Activated CD8-positive, alpha-beta memory T cell treated with anti-CD3 and anti-CD28 coated beads, Interleukin-2, amount 10 ng/mL, durations not matched to agents 7 days and 5 days (primary cell): ENCODE measurements around the gene SLC38A8. TPM values are rescaled to one million over a fixed set of nuclear protein-coding genes. Genes with fewer than 3 reads are reported as not detected.

Experiments used
- ATAC-seq: fragments of 150-1000 bp; cut with Tn5 transposase; one replicate; pipeline ENCODE4 v1.10.0; 2021; ENCODE audit warnings: moderate library complexity
- CTCF ChIA-PET: fragments of 350-600 bp; sonication (Branson Sonifier 250); formaldehyde crosslinking; loops from one replicate; lab custom pipeline; 2021; ENCODE audit warnings: antibody characterized with exemption; lab: Charles Lee
- DNase-seq: peaks from one replicate; pipeline ENCODE4 v3.0.0-alpha.2; 2020
- H3K27ac Mint-ChIP-seq: one replicate; pipeline ENCODE4 v1.8.0; 2021; ENCODE audit warnings: mild to moderate bottlenecking, mixed read lengths
- H3K27me3 Mint-ChIP-seq: one replicate; pipeline ENCODE4 v1.8.0; 2021; ENCODE audit warnings: mixed read lengths
- H3K36me3 Mint-ChIP-seq: one replicate; pipeline ENCODE4 v1.8.0; 2021; ENCODE audit warnings: mild to moderate bottlenecking, mixed read lengths
- H3K4me1 Mint-ChIP-seq: one replicate; pipeline ENCODE4 v1.8.0; 2021; ENCODE audit warnings: mixed read lengths
- H3K4me3 Mint-ChIP-seq: one replicate; pipeline ENCODE4 v1.8.0; 2021; ENCODE audit warnings: mild to moderate bottlenecking, moderate library complexity, mixed read lengths
- H3K9me3 Mint-ChIP-seq: one replicate; pipeline ENCODE4 v1.8.0; 2022; ENCODE audit warnings: low read depth, mixed read lengths
- total RNA-seq, 2 experiments: library from RNA; stranded (reverse); gene quantifications; one replicate each; pipeline ENCODE4 v1.2.3, GENCODE V29; 2021

Gene SLC38A8
- total RNA-seq, 2 experiments from 2014 or later, result not detected

- Mint-ChIP-seq H3K4me1 (no peaks in the 10 kb centered on the region), H3K36me3 (no peaks in the 10 kb centered on the region), H3K4me3 (no peak overlapping the region), H3K9me3 (no peaks in the 10 kb centered on the region), H3K27me3 (peaks cover 26% of the 10 kb centered on the region), H3K27ac (no peak overlapping the region)
- ATAC-seq (no peak), DNase-seq (no peak)
- CTCF ChIA-PET, result interaction anchor here (1.6 kb wide), 1 partner anchor 22 kb away, joined by 3 read pairs; no protein-coding TSS in a partner anchor
Observed at GRCh38 chr16:84043486-84044117, 1.0 kb upstream of the SLC38A8 start.

DNA sequence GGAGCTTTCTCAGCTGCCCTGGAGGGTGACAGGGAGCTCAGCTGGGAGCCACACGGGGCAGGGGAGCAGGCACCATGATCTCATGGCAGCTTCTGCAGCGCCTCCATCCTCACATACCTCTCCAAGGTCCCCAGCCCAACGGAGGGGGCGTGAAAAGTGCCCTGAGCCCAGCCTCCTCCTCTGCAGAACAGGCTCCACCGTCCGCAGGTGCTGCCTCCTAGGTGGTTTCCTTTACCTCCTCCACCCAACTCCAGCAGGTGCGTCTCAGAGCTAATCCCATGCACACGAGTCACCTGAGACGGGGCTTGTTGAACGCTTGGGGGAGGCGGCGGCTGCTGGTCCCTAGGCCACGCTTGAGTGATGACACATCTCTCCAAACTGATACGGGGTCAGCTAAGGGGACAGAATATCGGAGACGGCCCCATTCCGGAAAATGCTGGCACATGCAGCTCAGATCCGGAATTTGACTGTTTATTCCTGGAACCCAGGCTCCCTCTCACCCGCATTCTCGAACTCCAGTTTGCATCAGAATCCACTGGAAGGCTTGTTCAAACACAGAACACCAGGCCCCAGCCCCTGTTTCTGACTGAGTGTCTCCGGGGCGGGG, 387 bp upstream of the SLC38A8 start:
- H3K27ac Mint-ChIP-seq, result no peak overlapping the region
- H3K4me1 Mint-ChIP-seq, result no peaks in the 10 kb centered on the region
- ATAC-seq, result no peak
- H3K36me3 Mint-ChIP-seq, result no peaks in the 10 kb centered on the region
- no peaks in the 10 kb centered on the region for H3K9me3 Mint-ChIP-seq
- no peak for DNase-seq
- no peak overlapping the region for H3K4me3 Mint-ChIP-seq
- peaks cover 26% of the 10 kb centered on the region for H3K27me3 Mint-ChIP-seq
- CTCF ChIA-PET, result interaction anchor here (1.5 to 1.6 kb wide), 2 partner anchors 11 to 23 kb away, joined by 3 to 4 read pairs; no protein-coding TSS in a partner anchor

GRCh38 chr16:84041881-84042280, 714 bp downstream of the SLC38A8 start:
- no peaks in the 10 kb centered on the region for H3K4me1 Mint-ChIP-seq
- no peaks in the 10 kb centered on the region for H3K9me3 Mint-ChIP-seq
- no peak overlapping the region for H3K4me3 Mint-ChIP-seq
- CTCF ChIA-PET, result interaction anchor here (1.5 to 1.9 kb wide), 2 partner anchors 12 to 85 kb away, joined by 4 to 6 read pairs; no protein-coding TSS in a partner anchor
- no peak for ATAC-seq
- H3K27ac Mint-ChIP-seq, result no peak overlapping the region
- DNase-seq, result no peak
- H3K36me3 Mint-ChIP-seq, result no peaks in the 10 kb centered on the region
- peaks cover 26% of the 10 kb centered on the region for H3K27me3 Mint-ChIP-seq

DNA sequence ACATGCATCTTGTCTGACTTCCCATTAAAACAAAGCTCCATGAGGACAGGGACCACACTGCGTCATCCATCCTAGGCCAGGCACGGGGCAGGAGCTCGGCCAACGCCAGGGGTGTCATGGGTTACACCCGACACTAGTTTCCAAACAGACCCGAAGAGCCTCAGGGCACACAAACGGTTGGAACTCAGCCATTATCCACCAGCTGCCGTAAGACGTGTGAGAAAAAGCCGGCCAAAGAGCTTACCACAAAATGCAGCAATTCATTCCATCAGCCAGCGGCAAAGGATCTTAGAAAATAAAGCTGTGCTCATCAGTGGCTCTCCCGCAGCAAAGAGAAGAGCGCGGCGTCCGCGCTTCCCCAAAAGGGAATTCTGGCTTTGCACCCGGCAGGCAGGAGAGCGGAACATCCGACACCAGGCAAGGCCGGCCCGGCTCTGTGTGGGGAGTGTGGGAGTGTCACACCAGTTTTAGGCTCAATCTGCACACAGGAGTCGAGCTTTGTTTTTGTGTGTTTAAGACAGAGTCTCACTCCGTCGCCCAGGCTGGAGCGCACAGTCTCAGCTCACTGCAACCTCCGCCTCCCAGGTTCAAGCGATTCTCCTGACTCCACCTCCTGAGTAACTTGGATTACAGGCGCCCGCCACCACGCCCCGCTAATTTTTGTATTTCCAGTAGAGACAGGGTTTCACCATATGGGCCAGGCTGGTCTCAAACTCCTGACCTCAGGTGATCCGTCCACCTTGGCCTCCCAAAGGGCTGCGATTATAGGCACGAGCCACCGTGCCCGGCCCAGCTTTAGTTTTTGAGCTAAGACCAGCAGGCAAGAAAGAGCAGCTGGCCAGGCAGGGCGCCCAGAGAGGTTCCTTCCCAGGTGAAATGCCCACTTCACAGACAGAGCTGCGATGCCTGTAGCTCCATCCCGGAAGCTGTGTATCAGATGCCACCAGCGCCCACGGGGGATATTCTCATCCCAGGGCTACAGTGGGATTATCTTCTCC, 1.5 kb downstream of the SLC38A8 start:
- Mint-ChIP-seq H3K4me1 (no peaks in the 10 kb centered on the region), H3K4me3 (no peak overlapping the region), H3K27ac (no peak overlapping the region), H3K27me3 (peaks cover 26% of the 10 kb centered on the region), H3K36me3 (no peaks in the 10 kb centered on the region), H3K9me3 (no peaks in the 10 kb centered on the region)
- ATAC-seq, result no peak
- CTCF ChIA-PET, result interaction anchor here (1.9 kb wide), 1 partner anchor 84 kb away, joined by 6 read pairs; no protein-coding TSS in a partner anchor
- no peak for DNase-seq

DNA sequence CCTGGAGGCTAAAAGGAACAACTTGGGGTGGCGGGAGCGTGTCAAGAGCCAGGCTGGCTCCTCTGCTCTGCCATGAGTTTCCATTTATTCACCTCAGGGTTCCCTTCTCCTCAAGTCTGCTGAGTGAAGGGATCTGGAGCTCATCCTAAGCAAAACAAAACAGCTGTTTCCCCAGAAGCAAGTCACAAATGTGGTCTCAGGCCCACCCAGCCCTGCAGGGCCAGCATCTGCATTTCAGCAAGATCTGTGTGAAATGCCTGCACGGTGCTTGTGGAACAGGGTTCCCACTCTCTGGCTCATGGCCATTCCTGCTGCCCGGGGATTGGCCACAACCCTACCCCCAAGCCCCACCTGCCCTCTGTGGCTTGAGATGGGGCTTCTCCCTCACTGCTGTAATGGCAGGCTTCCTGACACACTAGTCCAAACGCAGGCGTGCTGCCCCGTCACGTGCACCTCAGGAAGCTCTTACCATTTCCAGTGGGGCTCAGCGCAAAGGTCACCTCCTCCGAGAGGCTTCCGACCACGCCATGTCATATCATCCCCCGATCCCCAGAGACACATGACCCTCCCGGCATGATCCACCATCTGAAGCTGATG, 2.3 kb downstream of the SLC38A8 start:
- ATAC-seq (no peak), DNase-seq (no peak)
- Mint-ChIP-seq H3K4me3 (no peak overlapping the region), H3K27ac (no peak overlapping the region), H3K9me3 (peaks cover 3% of the 10 kb centered on the region), H3K4me1 (no peaks in the 10 kb centered on the region), H3K27me3 (peaks cover 26% of the 10 kb centered on the region), H3K36me3 (no peaks in the 10 kb centered on the region)
- CTCF ChIA-PET, result interaction anchor here (1.9 kb wide), 1 partner anchor 84 kb away, joined by 6 read pairs; no protein-coding TSS in a partner anchor

DNA sequence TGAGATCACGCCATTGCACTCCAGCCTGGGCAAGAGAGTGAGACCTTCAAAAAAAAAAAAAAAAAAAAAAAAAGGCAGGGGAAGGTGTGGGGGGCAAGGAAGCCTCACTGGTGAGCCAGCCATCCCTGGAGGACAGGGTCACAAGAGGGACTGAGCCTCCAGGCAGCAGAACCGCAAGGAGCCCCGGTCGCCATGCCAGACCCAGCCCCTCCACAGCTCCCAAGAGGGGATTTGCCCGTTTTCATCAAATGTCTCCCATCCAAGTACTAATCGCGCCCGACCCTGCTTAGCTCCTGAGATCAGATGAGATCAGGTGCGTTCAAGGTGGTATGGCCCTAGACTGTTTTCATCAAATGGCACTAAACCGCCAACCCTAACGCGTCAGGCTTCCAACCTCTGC, 2.9 kb downstream of the SLC38A8 start:
- Mint-ChIP-seq H3K9me3 (peaks cover 3% of the 10 kb centered on the region), H3K36me3 (no peaks in the 10 kb centered on the region), H3K27me3 (peaks cover 24% of the 10 kb centered on the region), H3K4me1 (no peaks in the 10 kb centered on the region), H3K4me3 (no peak overlapping the region), H3K27ac (no peak overlapping the region)
- DNase-seq, result no peak
- ATAC-seq, result no peak
- CTCF ChIA-PET, result no interaction called here

- ATAC-seq, result no peak
- H3K4me3 Mint-ChIP-seq, result no peak overlapping the region
- no peaks in the 10 kb centered on the region for H3K4me1 Mint-ChIP-seq
- peaks cover 3% of the 10 kb centered on the region for H3K9me3 Mint-ChIP-seq
- no peak for DNase-seq
- peaks cover 13% of the 10 kb centered on the region for H3K27me3 Mint-ChIP-seq
- CTCF ChIA-PET, result no interaction called here
- H3K36me3 Mint-ChIP-seq, result no peaks in the 10 kb centered on the region
- H3K27ac Mint-ChIP-seq, result no peak overlapping the region
Observed at GRCh38 chr16:84038469-84038868, 4.1 kb downstream of the SLC38A8 start.

GRCh38 chr16:84036982-84037425, 5.6 kb downstream of the SLC38A8 start:
- Mint-ChIP-seq H3K4me3 (no peak overlapping the region), H3K27me3 (peaks cover 5% of the 10 kb centered on the region), H3K36me3 (no peaks in the 10 kb centered on the region), H3K9me3 (peaks cover 3% of the 10 kb centered on the region), H3K4me1 (no peaks in the 10 kb centered on the region), H3K27ac (no peak overlapping the region)
- CTCF ChIA-PET, result no interaction called here
- no peak for ATAC-seq
- no peak for DNase-seq

DNA sequence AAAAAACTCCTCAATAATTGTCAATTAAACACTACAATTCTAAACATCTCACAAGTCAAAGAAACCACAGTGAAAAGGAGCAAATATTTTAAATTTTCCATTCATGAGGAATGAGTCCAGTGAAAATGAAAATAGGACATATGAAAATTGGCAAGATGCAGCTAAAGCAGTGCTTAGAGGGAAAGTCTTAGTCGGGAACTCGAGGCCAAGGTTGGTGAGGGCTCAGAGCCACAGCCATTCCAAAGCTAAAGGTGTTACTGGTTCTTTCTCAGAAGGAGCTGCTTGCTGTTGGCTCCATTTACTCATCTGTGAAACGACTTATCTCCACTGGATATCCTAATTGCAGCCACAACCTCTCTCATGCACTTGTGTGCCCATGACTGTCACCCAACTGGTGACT, 6.5 kb downstream of the SLC38A8 start:
- no peak for DNase-seq
- H3K27me3 Mint-ChIP-seq, result peaks cover 7% of the 10 kb centered on the region
- no peak for ATAC-seq
- H3K4me1 Mint-ChIP-seq, result no peaks in the 10 kb centered on the region
- peaks cover 3% of the 10 kb centered on the region for H3K9me3 Mint-ChIP-seq
- H3K4me3 Mint-ChIP-seq, result no peak overlapping the region
- H3K27ac Mint-ChIP-seq, result no peak overlapping the region
- CTCF ChIA-PET, result no interaction called here
- H3K36me3 Mint-ChIP-seq, result no peaks in the 10 kb centered on the region

DNA sequence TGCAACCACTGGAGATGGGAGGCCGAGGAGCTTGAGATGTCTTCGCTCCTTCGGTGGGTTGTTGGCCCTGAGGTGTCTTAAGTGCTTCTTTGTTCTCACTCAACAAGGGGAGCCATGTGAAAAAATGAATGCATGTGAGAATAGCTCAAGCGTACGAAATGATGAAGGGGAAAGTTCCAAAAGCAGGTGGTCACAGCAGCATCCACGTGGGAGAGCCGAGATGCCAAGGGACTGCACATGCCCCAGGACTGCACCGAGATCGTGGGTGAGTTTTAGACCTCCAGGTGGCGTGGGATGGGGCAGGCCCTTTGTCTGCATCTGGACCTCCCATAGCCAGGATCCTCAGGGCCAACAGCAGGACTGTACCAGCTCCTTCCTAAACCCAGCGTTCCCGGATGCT, 8.1 kb downstream of the SLC38A8 start:
- Mint-ChIP-seq H3K4me1 (peaks cover 7% of the 10 kb centered on the region), H3K27me3 (peaks cover 9% of the 10 kb centered on the region), H3K4me3 (no peak overlapping the region), H3K9me3 (peaks cover 3% of the 10 kb centered on the region), H3K36me3 (no peaks in the 10 kb centered on the region), H3K27ac (no peak overlapping the region)
- ATAC-seq (no peak), DNase-seq (no peak)
- CTCF ChIA-PET, result no interaction called here

- ATAC-seq (no peak), DNase-seq (no peak)
- Mint-ChIP-seq H3K4me1 (peaks cover 15% of the 10 kb centered on the region), H3K9me3 (peaks cover 3% of the 10 kb centered on the region), H3K27ac (no peak overlapping the region), H3K4me3 (no peak overlapping the region), H3K36me3 (no peaks in the 10 kb centered on the region), H3K27me3 (peaks cover 12% of the 10 kb centered on the region)
- CTCF ChIA-PET, result no interaction called here
Observed at GRCh38 chr16:84033251-84034195, 9.1 kb downstream of the SLC38A8 start.

GRCh38 chr16:84032458-84033178, 10.0 kb downstream of the SLC38A8 start:
- CTCF ChIA-PET, result no interaction called here
- H3K4me3 Mint-ChIP-seq, result no peak overlapping the region
- ATAC-seq, result no peak

More at GRCh38 chr16:84032458-84033178, 10.0 kb downstream of the SLC38A8 start:
- no peak overlapping the region for H3K27ac Mint-ChIP-seq
- H3K36me3 Mint-ChIP-seq, result no peaks in the 10 kb centered on the region
- H3K4me1 Mint-ChIP-seq, result peaks cover 15% of the 10 kb centered on the region
- DNase-seq, result no peak
- peaks cover 17% of the 10 kb centered on the region for H3K27me3 Mint-ChIP-seq
- peaks cover 3% of the 10 kb centered on the region for H3K9me3 Mint-ChIP-seq
